Anterior cingulate cortex (tissue), 58 donors: ENCODE data around the gene CHDH.

Experiments
- DNase-seq, 58 donors: peaks; one replicate each; lab custom pipeline; 2025; lab: John Stamatoyannopoulos, UW

The CHDH gene

GRCh38 chr3:53846134-53846850 is at the start of gene CHDH, which contains the start of gene IL17RB:
Gene CHDH, minus strand, starts transcription at chr3:53846419. Its CDS starts 22,411 bp downstream, at chr3:53824008.
Gene IL17RB, plus strand, starts transcription at chr3:53846568. Its CDS starts 21 bp downstream, at chr3:53846589.
- DNase-seq, result peak in 52 of 58 donors; percentile 32 to 87 (median 62)

GRCh38 chr3:53892286-53892637 is 46.0 kb upstream of the CHDH start:
- DNase-seq, result no peak

- peak; percentile 91 to 100 (median 99) for DNase-seq
Measured at GRCh38 chr3:53891497-53892285, 45.5 kb upstream of the CHDH start, which contains the start of gene SELENOK. Gene SELENOK, minus strand, starts transcription at chr3:53891859.

- peak in 7 of 58 donors; percentile 8 to 42 (median 16) for DNase-seq
Measured at GRCh38 chr3:53890726-53891475, 44.7 kb upstream of the CHDH start.

- DNase-seq, result no peak
Measured at GRCh38 chr3:53888232-53888631, 42.0 kb upstream of the CHDH start.

GRCh38 chr3:53887446-53887845 is 41.2 kb upstream of the CHDH start:
- no peak for DNase-seq

- peak in 15 of 58 donors; percentile 1 to 57 (median 27) for DNase-seq
Measured at GRCh38 chr3:53885239-53885638, 39.0 kb upstream of the CHDH start.

- no peak for DNase-seq
Measured at GRCh38 chr3:53884623-53885022, 38.4 kb upstream of the CHDH start.

GRCh38 chr3:53883008-53883407 is 36.8 kb upstream of the CHDH start:
- DNase-seq, result no peak

- DNase-seq, result peak; percentile 15 to 90 (median 83)
Measured at GRCh38 chr3:53881691-53882593, 35.7 kb upstream of the CHDH start, which contains the start of gene ACTR8. Gene ACTR8, minus strand, starts transcription at chr3:53882152. Its CDS starts 51 bp downstream, at chr3:53882101.

- DNase-seq, result no peak
Measured at GRCh38 chr3:53880396-53881345, 34.5 kb upstream of the CHDH start.

GRCh38 chr3:53865732-53866499 is 19.7 kb upstream of the CHDH start:
- DNase-seq, result no peak

GRCh38 chr3:53863145-53863544 is 16.9 kb upstream of the CHDH start:
- DNase-seq, result no peak

GRCh38 chr3:53862241-53862640 is 16.0 kb upstream of the CHDH start:
- no peak for DNase-seq

- no peak for DNase-seq
Measured at GRCh38 chr3:53860196-53860595, 14.0 kb upstream of the CHDH start.

- no peak for DNase-seq
Measured at GRCh38 chr3:53859178-53859577, 13.0 kb upstream of the CHDH start.

GRCh38 chr3:53858096-53858741 is 12.0 kb upstream of the CHDH start:
- DNase-seq, result no peak
